D721Med (cell line): ENCODE data around the gene CUZD1.

Source experiments
- DNase-seq: peaks from one replicate; pipeline ENCODE4 v3.0.0; 2011; ENCODE audit warnings: low spot score; ENCODE audit not compliant: insufficient read length
- FAIRE-seq: peaks from 2 replicates; lab custom pipeline; 2011; peaks lifted over from hg19 to GRCh38; lab: Jason Lieb, UNC
- TF ChIP-seq, protein P1 (sequence below): IDR thresholded peaks from 2 replicates; pipeline ENCODE4 v1.5.1; 2012; ENCODE audit warnings: mild to moderate bottlenecking, control low read depth; ENCODE audit not compliant: insufficient read depth; ENCODE audit errors: missing control alignments

The CUZD1 gene, protein sequence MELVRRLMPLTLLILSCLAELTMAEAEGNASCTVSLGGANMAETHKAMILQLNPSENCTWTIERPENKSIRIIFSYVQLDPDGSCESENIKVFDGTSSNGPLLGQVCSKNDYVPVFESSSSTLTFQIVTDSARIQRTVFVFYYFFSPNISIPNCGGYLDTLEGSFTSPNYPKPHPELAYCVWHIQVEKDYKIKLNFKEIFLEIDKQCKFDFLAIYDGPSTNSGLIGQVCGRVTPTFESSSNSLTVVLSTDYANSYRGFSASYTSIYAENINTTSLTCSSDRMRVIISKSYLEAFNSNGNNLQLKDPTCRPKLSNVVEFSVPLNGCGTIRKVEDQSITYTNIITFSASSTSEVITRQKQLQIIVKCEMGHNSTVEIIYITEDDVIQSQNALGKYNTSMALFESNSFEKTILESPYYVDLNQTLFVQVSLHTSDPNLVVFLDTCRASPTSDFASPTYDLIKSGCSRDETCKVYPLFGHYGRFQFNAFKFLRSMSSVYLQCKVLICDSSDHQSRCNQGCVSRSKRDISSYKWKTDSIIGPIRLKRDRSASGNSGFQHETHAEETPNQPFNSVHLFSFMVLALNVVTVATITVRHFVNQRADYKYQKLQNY

DNA sequence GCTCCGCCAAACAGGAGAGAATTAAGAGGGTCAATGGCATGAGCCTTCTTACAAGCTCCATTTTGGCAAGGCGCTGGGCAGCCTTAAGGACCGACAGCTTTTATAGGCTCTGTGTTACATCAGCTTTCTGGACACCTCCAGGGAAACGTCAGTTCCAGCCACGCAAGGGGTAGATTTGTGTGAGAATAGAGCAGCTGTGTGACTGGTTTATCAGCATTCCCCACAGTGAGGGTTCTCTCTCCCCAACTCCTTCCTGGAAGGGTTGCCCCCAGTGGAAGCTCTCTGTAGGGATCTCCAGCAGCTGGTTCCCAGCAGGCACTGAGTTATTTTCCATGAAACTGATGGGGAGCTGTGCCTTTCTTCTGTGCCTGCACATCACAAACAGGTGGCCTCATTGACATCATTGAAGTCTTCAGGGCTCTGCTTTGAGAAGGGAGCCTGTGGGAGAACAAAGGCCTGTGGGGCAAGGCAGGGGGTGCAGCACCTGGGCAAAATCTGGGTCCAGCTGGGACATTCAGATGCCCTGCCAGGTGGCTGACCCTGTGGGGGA is at the start of gene CUZD1:
TSS of gene CUZD1 (minus strand) at position 75 of the 550 bp plus-strand sequence. CDS start at position 61, 14 bp downstream.
- FAIRE-seq (no peak), DNase-seq (no peak)
- TF ChIP-seq, protein P1, sequence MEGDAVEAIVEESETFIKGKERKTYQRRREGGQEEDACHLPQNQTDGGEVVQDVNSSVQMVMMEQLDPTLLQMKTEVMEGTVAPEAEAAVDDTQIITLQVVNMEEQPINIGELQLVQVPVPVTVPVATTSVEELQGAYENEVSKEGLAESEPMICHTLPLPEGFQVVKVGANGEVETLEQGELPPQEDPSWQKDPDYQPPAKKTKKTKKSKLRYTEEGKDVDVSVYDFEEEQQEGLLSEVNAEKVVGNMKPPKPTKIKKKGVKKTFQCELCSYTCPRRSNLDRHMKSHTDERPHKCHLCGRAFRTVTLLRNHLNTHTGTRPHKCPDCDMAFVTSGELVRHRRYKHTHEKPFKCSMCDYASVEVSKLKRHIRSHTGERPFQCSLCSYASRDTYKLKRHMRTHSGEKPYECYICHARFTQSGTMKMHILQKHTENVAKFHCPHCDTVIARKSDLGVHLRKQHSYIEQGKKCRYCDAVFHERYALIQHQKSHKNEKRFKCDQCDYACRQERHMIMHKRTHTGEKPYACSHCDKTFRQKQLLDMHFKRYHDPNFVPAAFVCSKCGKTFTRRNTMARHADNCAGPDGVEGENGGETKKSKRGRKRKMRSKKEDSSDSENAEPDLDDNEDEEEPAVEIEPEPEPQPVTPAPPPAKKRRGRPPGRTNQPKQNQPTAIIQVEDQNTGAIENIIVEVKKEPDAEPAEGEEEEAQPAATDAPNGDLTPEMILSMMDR = no peak

DNA sequence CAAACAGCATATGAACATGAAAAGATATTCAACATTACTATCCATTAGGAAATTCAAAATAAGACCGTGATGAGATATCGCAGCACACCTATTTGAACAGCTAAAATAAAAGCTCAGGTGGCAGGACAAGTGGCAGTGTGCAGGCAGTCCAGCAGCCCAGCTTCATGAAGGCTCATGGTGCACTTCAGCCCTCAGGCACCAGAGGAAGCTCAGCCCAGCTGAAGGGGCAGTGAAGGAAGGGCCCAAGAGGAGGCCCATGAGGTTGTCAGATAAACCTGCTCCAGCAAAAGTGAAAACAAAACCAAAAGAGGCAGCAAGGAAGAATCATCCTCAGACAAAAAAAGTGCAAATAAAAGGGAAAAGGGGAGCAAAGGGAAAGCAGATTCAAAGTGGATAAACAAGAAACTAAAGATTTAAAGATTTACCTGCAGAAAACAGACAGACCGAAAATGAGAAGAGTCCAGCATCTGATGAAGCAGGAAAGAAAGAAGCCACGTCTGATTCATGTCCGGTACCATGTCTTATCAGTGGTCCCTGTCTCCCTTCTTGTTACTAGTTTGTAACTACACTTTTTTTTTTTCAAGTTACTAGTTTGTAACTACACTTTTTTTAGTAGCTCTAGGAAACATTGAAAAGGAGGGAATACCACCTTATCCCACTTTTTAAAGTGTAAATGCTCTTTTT is 48.7 kb upstream of the CUZD1 start:
- no peak for FAIRE-seq
- TF ChIP-seq, protein P1 = no peak
- DNase-seq = no peak

GRCh38 chr10:122884166-122884565 is 38.5 kb upstream of the CUZD1 start:
- TF ChIP-seq, protein P1 = no peak
- DNase-seq = no peak
- FAIRE-seq = no peak

- TF ChIP-seq, protein P1 = no peak
- DNase-seq (no peak), FAIRE-seq (no peak)
These were observed 37.1 kb upstream of the CUZD1 start for GRCh38 chr10:122882766-122883165.

DNA sequence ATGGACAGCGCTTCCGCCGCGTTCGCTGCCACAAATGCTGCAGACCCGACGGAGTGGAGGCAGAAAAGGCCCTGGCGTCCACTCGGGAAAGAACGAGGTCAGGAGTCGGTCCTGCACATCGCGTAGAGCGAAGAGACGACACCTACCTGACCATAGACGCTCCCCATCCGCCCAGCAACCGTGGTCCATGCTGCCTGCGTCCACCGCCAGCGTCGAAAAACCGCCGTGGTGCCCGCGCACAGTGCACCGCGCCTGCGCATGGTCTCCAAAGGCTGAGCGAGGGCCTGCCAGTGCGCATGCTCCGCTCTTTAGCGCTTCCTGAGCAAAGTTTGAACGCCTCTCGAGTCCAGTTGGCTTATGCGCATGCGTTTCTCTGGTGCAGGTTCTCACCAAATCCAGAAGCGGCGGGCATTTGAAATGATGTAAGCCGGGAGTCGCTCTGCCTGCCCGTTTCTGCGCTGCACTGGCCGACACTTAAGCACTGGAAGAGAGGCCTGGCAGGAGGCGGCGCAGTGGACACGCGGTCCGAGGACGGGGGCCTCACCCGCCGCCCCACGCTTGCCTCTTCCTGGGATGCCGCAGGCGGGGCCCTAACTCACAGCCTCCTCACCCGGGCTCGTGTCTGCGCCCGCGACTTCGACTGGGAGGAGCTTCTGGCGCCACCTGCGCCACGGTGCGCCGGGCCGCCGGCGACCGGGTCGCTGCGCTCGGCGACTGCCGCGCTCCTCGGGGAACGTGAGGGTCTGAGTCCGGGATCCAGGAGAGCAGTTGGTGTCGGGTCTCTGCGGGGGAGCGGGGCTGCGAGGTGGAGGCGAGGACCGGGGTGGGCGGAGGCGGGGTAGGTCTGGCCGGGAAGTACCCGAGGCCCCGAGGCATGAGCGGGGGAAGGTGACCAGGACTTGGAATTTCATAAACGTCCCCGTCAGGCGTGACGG is 33.9 kb upstream of the CUZD1 start, which contains the start of gene FAM24B:
TSS of gene FAM24B (minus strand) at position 243 of the 935 bp plus-strand sequence. CDS start 29,066 bp downstream, outside the sequence.
- TF ChIP-seq, protein P1 = no peak
- DNase-seq (peak; percentile 25), FAIRE-seq (no peak)

DNA sequence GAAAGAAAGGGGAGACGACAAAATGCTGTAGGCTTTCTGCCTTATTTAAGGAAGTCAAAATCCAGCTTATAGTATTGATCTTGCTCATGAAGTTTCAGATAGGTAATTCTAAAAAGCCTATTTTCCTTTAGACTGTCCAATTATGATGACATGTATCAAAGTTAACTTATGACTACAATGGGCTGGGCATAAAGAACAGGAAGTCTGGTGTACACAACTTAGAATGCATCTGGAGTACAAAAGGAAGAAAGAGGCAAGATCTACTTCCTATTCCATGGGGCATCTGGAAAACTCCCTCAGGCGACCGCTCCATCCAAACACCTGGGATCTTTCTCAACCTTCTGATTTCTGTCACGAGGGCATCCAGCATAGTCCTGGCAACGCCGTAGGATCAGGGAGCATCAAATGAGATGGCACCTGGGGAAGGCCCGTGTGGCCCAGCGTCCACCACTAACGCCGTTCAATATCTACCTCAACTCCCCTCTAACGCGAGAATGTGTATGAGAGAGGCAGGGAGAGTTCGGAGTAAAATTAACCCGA is 33.2 kb upstream of the CUZD1 start:
- no peak for FAIRE-seq
- TF ChIP-seq, protein P1 = no peak
- DNase-seq = no peak
